ENCODE measurements around the gene ALLC.

- TF ChIP-seq CTCF (conservative IDR thresholded peaks at IDR 0.05; ENCODE audit: low read depth in 2 of 2): no peak
- no peak for TF ChIP-seq POLR2AphosphoS5 (IDR thresholded peaks at IDR 0.05; ENCODE audit: low read depth)
- TF ChIP-seq EZH2 (IDR thresholded peaks at IDR 0.05; ENCODE audit: low read depth, unreplicated experiment): no peak
- TF ChIP-seq ZNF114 (CRISPR knock-in tag; IDR thresholded peaks at IDR 0.05): no peak
- TF ChIP-seq ETS1 (IDR thresholded peaks at IDR 0.05): no peak
- TF ChIP-seq REST (IDR thresholded peaks at IDR 0.05; ENCODE audit: unreplicated experiment): no peak
- no peak for TF ChIP-seq STAT1 (IDR thresholded peaks at IDR 0.05; ENCODE audit: unreplicated experiment)
- TF ChIP-seq EZH2phosphoT487 (IDR thresholded peaks at IDR 0.05; ENCODE audit: unreplicated experiment): no peak
- no peak for TF ChIP-seq CREB1 (CRISPR knock-in tag; IDR thresholded peaks at IDR 0.05; ENCODE audit: low read depth)
- TF ChIP-seq ZNF462 (CRISPR knock-in tag; IDR thresholded peaks at IDR 0.05): no peak
- TF ChIP-seq ZNF331 (CRISPR knock-in tag; IDR thresholded peaks at IDR 0.05; ENCODE audit: low read depth): no peak
- no peak for TF ChIP-seq JUNB (IDR thresholded peaks at IDR 0.05; ENCODE audit: unreplicated experiment)
Observed at GRCh38 chr2:3679616-3680393, 21.8 kb downstream of the ALLC start.

All from GM23338 (cell line).